Endothelial cell of umbilical vein (primary cell): ENCODE measurements around the gene ZMIZ1. TPM values are rescaled to one million over a fixed set of nuclear protein-coding genes. Genes with fewer than 3 reads are reported as not detected.
"Not testable (repeated sequence)": the region's sequence is repeated elsewhere in the genome, so short reads cannot be mapped to it uniquely, and the experiment has no call there.

Experiments used
- BruUV-seq: library from RNA; stranded (reverse); fragments of 400-500 nt; replicated peaks from 2 replicates; lab custom pipeline; 2021; lab: Mats Ljungman, UMichigan
- CTCF ChIA-PET: fragments of 300-600, 350-600 bp; sonication (Branson Sonifier 250); formaldehyde crosslinking; loops from one replicate; lab custom pipeline; 2021; ENCODE audit warnings: antibody characterized with exemption, inconsistent platforms; lab: Charles Lee
- POLR2A ChIA-PET: fragments of 300-600, 350-600 bp; sonication (Branson Sonifier 250); formaldehyde crosslinking; loops from one replicate; lab custom pipeline; 2021; ENCODE audit warnings: antibody characterized with exemption, inconsistent platforms; lab: Charles Lee
- DNase-seq: peaks from one replicate; pipeline ENCODE4 v3.0.0-alpha.2; 2011; ENCODE audit warnings: low read depth, low spot score
- FAIRE-seq: peaks from 2 replicates; lab custom pipeline; 2011; peaks lifted over from hg19 to GRCh38; lab: Jason Lieb, UNC
- H2AFZ ChIP-seq: 2 replicates; pipeline ENCODE4 v1.6.0; 2012; ENCODE audit warnings: low read depth, low read length, control low read depth, inconsistent platforms
- H3K27ac ChIP-seq: 2 replicates; pipeline ENCODE4 v1.5.1; 2011; ENCODE audit warnings: low read depth, mild to moderate bottlenecking, control low read depth, low read length, moderate library complexity; ENCODE audit not compliant: insufficient read depth
- H3K27me3 ChIP-seq, 2 experiments: 2 replicates each; pipeline versions ENCODE4 v1.6.0 to v1.6.1; 2011; ENCODE audit warnings: low read length in 2 of 2, mixed read lengths in 1 of 2; ENCODE audit not compliant: control insufficient read depth in 2 of 2, insufficient read depth in 2 of 2
- H3K36me3 ChIP-seq, 2 experiments: 2 replicates in 1 of 2; 3 replicates in 1 of 2; pipeline ENCODE4 v1.5.1; 2011; ENCODE audit warnings: low read length in 2 of 2, mild to moderate bottlenecking in 1 of 2, moderate library complexity in 1 of 2; ENCODE audit not compliant: control insufficient read depth in 2 of 2, insufficient read depth in 2 of 2; ENCODE audit errors: extremely low read depth in 1 of 2
- H3K4me1 ChIP-seq: 3 replicates; pipeline ENCODE4 v1.5.1; 2011; ENCODE audit warnings: mild to moderate bottlenecking, low read length; ENCODE audit not compliant: control insufficient read depth, insufficient read depth; ENCODE audit errors: extremely low read depth
- H3K4me2 ChIP-seq: 2 replicates; pipeline ENCODE4 v1.6.1; 2011; ENCODE audit warnings: low read length, control low read depth, mixed read lengths; ENCODE audit not compliant: insufficient read depth
- H3K4me3 ChIP-seq, 3 experiments: fragments of 200-600 bp in 1 of 3; sonication (generic), shearing (Covaris generic) in 1 of 3; replicated peaks in 1 of 3; 2 replicates each; pipeline ENCODE4 v1.5.1; 2011 to 2016; ENCODE audit warnings: control low read depth in 3 of 3, low read length in 3 of 3, mild to moderate bottlenecking in 2 of 3, inconsistent platforms in 1 of 3, low read depth in 1 of 3, moderate library complexity in 1 of 3; ENCODE audit not compliant: insufficient read depth in 1 of 3
- H3K79me2 ChIP-seq: 2 replicates; pipeline ENCODE4 v1.6.0; 2012; ENCODE audit warnings: low read length, inconsistent platforms; ENCODE audit not compliant: control insufficient read depth, insufficient read depth
- H3K9ac ChIP-seq: replicated peaks from 2 replicates; pipeline ENCODE3; 2011; ENCODE audit warnings: low read length, control low read depth; ENCODE audit not compliant: insufficient read depth; ENCODE audit errors: extremely low read depth
- H3K9me1 ChIP-seq: replicated peaks from 3 replicates; pipeline ENCODE4 v1.6.0; 2011; ENCODE audit warnings: mild to moderate bottlenecking, low read length; ENCODE audit not compliant: control insufficient read depth, insufficient read depth; ENCODE audit errors: extremely low read depth
- H3K9me3 ChIP-seq: replicated peaks from 2 replicates; pipeline ENCODE4 v1.5.1; 2012; ENCODE audit warnings: low read length, inconsistent platforms; ENCODE audit not compliant: control insufficient read depth, insufficient read depth
- H4K20me1 ChIP-seq: replicated peaks from 2 replicates; pipeline ENCODE3; 2011; ENCODE audit warnings: mild to moderate bottlenecking, low read length; ENCODE audit not compliant: control insufficient read depth, insufficient read depth; ENCODE audit errors: extremely low read depth
- EZH2 ChIP-seq: IDR thresholded peaks from 2 replicates; pipeline ENCODE4 v1.6.1; 2012; ENCODE audit warnings: borderline replicate concordance, low read depth, mild to moderate bottlenecking, moderate library complexity, low read length, inconsistent platforms; ENCODE audit not compliant: severe bottlenecking
- FOS ChIP-seq: IDR thresholded peaks from 2 replicates; pipeline ENCODE4 v1.6.1; 2011; ENCODE audit warnings: mild to moderate bottlenecking, low read length, moderate library complexity, borderline replicate concordance; ENCODE audit not compliant: insufficient read depth
- GATA2 ChIP-seq: IDR thresholded peaks from 2 replicates; pipeline ENCODE4 v1.7.0; 2011; ENCODE audit warnings: low read depth, mild to moderate bottlenecking, moderate library complexity, mixed read lengths, low read length; ENCODE audit not compliant: insufficient read length, insufficient read depth
- JUN ChIP-seq: IDR thresholded peaks from 2 replicates; pipeline ENCODE4 v1.6.1; 2011; ENCODE audit warnings: borderline replicate concordance, low read depth; ENCODE audit not compliant: insufficient read length, insufficient read depth
- MYC ChIP-seq: IDR thresholded peaks from one replicate; pipeline ENCODE4 v1.6.1; 2011; ENCODE audit warnings: mild to moderate bottlenecking, low read depth, low read length
- POLR2A ChIP-seq: IDR thresholded peaks from 2 replicates; pipeline ENCODE4 v1.6.1; 2012; ENCODE audit warnings: low read depth, mild to moderate bottlenecking, control low read depth, low read length
- POLR2AphosphoS5 ChIP-seq: IDR thresholded peaks from 2 replicates; pipeline ENCODE4 v1.6.1; 2012; ENCODE audit warnings: low read depth, mild to moderate bottlenecking, control low read depth, low read length, moderate library complexity; ENCODE audit not compliant: insufficient read depth
- dilution Hi-C: fragments of 300-500 bp; cut with MboI; formaldehyde crosslinking; loops from one replicate; pipeline ENCODE4 v1.15.0; 2019; ENCODE audit warnings: low sequenced_read_pairs; ENCODE audit not compliant: extremely low pct_ligation_motif_present
- intact Hi-C: fragments of 100-400 bp; cut with micrococcal nuclease; formaldehyde crosslinking; loops from one replicate; pipeline ENCODE4 v1.10.0; 2022
- polyA plus RNA-seq, 4 experiments: library from polyadenylated mRNA; depleted of rRNA in 3 of 4; stranded (reverse) in 3 of 4; unstranded in 1 of 4; fragments of >200 nt; gene quantifications; 2 replicates each; pipeline versions ENCODE4 v1.2.1 to v1.2.3, GENCODE V29; 2011 to 2012; ENCODE audit warnings: missing spikeins in 1 of 4
- total RNA-seq: library from RNA; stranded (reverse); gene quantifications from 2 replicates; pipeline ENCODE4 v1.2.3, GENCODE V29; 2021
- TF ChIP-seq, protein P1 (sequence below): IDR thresholded peaks from 2 replicates; pipeline ENCODE4 v1.6.1; 2011; ENCODE audit not compliant: insufficient read depth, insufficient read length
- TF ChIP-seq, protein P2 (sequence below), 2 donors: IDR thresholded peaks; 1 replicate in 1 of 2; 2 replicates in 1 of 2; pipeline ENCODE4 v1.5.1; 2011; ENCODE audit warnings: low read length in 2 of 2, mild to moderate bottlenecking in 2 of 2, moderate library complexity in 2 of 2, control low read depth in 1 of 2, inconsistent platforms in 1 of 2, low read depth in 1 of 2; ENCODE audit not compliant: insufficient read depth in 1 of 2; ENCODE audit errors: extremely low read depth in 1 of 2

The ZMIZ1 gene
- total and polyA plus RNA-seq, 2 donors (not counting 3 experiments of a cell fraction or from before 2014, with no cell fraction given), result 12.5 to 46.7 TPM

DNA sequence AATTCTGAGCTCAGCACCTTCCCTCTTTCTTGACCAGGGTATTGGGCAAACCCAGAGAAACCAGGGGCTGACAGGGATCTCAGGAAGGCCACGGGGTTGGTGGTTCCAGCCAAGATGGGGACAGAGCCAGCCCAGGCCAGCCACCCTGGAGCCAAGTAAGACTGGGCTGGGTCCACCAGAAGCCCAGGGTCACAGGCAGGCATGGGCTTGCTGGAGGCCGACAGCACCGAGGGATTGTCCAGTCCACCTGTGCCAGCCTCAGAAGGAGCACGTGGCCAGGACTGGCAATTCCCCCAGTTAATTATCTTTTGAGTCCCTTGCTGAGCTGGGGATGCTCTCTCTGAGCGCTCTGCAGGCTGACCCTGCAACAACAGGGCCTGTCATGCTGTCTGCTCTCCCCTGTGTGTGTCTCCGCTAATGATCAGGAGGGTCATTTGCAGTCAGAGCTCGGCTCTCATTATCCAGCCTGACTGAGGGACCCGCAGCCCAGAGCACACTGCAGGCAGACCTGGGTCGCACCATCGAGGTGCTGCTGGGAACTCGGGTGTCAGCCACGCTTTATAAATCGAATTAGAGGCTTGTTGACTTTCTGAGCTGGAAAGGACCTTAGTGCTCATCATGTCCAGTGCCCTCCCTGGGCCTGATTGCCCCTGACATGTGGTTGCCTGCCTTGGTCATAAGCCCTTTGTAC, 209.0 kb downstream of the ZMIZ1 start:
- no peak overlapping the region for H3K9ac ChIP-seq
- DNase-seq (no peak), FAIRE-seq (no peak)
- no peaks in the 10 kb centered on the region for H3K9me1 ChIP-seq
- H3K9me3 ChIP-seq, result no peaks in the 10 kb centered on the region
- CTCF ChIA-PET, result interaction anchor here (0.6 kb wide), 1 partner anchor 15 kb away, joined by 3 read pairs; no protein-coding TSS in a partner anchor
- H3K4me2 ChIP-seq, result no peak overlapping the region
- H4K20me1 ChIP-seq, result no peaks in the 10 kb centered on the region
- H3K79me2 ChIP-seq, result peaks cover 12% of the 10 kb centered on the region
- no peak overlapping the region for H3K27ac ChIP-seq
- no peaks in the 10 kb centered on the region for H3K27me3 ChIP-seq
- dilution Hi-C loops (no loop called here), intact Hi-C loops (no loop called here)
- POLR2A ChIA-PET, result no interaction called here
- no peak overlapping the region for H3K4me3 ChIP-seq
- H3K36me3 ChIP-seq, result peaks cover 0 to 22% of the 10 kb centered on the region in 2 experiments
- TF ChIP-seq JUN, result no peak
- TF ChIP-seq, protein P1, sequence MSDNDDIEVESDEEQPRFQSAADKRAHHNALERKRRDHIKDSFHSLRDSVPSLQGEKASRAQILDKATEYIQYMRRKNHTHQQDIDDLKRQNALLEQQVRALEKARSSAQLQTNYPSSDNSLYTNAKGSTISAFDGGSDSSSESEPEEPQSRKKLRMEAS, result no peak
- TF ChIP-seq POLR2AphosphoS5, result no peak
- no peak for TF ChIP-seq EZH2
- no peak for TF ChIP-seq POLR2A
- TF ChIP-seq FOS, result no peak
- no peak for TF ChIP-seq GATA2
- no peak for TF ChIP-seq MYC
- TF ChIP-seq, protein P2, sequence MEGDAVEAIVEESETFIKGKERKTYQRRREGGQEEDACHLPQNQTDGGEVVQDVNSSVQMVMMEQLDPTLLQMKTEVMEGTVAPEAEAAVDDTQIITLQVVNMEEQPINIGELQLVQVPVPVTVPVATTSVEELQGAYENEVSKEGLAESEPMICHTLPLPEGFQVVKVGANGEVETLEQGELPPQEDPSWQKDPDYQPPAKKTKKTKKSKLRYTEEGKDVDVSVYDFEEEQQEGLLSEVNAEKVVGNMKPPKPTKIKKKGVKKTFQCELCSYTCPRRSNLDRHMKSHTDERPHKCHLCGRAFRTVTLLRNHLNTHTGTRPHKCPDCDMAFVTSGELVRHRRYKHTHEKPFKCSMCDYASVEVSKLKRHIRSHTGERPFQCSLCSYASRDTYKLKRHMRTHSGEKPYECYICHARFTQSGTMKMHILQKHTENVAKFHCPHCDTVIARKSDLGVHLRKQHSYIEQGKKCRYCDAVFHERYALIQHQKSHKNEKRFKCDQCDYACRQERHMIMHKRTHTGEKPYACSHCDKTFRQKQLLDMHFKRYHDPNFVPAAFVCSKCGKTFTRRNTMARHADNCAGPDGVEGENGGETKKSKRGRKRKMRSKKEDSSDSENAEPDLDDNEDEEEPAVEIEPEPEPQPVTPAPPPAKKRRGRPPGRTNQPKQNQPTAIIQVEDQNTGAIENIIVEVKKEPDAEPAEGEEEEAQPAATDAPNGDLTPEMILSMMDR (IDR thresholded peaks at IDR 0.05; ENCODE audit: extremely low read depth in 1 of 2, insufficient read depth in 1 of 2, low read depth in 1 of 2, low read length in 2 of 2), result no peak
- H2AFZ ChIP-seq, result no peak overlapping the region
- no peaks in the 10 kb centered on the region for H3K4me1 ChIP-seq
- no TSS peak for BruUV-seq

DNA sequence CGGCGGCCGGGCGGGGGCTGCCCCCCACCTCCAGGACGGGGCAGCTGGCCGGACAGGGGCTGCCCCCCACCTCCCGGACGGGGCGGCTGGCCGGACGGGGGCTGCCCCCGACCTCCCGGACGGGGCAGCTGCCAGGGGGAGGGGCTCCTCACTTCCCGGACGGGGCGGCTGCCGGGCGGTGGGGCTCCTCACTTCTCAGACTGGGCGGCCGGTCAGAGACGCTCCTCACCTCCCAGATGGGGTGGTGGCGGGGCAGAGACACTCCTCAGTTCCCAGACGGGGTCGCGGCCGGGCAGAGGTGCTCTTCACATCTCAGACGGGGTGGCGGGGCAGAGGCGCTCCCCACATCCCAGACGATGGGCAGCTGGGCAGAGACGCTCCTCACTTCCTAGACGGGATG, 210.3 kb downstream of the ZMIZ1 start:
- H2AFZ ChIP-seq, intact Hi-C loops, H3K4me3 ChIP-seq, H3K4me1 ChIP-seq, H3K9me3 ChIP-seq, CTCF ChIA-PET, H3K4me2 ChIP-seq, H3K27ac ChIP-seq, H3K79me2 ChIP-seq, H3K9ac ChIP-seq, FAIRE-seq, POLR2A ChIA-PET, dilution Hi-C loops, H3K27me3 ChIP-seq, DNase-seq, H3K9me1 ChIP-seq, BruUV-seq, H4K20me1 ChIP-seq: not testable (repeated sequence)
- H3K36me3 ChIP-seq, result peaks cover 0 to 22% of the 10 kb centered on the region in 2 experiments
